HepG2 (cell line): Measurements from ENCODE around the gene ITGB5. TPM values are rescaled to one million over a fixed set of nuclear protein-coding genes. Genes with fewer than 3 reads are reported as not detected.

Experiments used
- ARID4A ChIP-seq: sonication (generic); formaldehyde crosslinking; IDR thresholded peaks from 2 replicates; pipeline ENCODE4 v1.5.0; 2020; ENCODE audit warnings: mild to moderate bottlenecking, missing genetic modification reagents, borderline replicate concordance
- BATF2 ChIP-seq: sonication (generic); formaldehyde crosslinking; IDR thresholded peaks from 2 replicates; pipeline ENCODE4 v1.8.0; 2022; ENCODE audit warnings: mild to moderate bottlenecking, missing genetic modification reagents, moderate library complexity
- CCDC6 ChIP-seq: sonication (generic); formaldehyde crosslinking; IDR thresholded peaks from 2 replicates; pipeline ENCODE4 v1.8.1; 2022; ENCODE audit warnings: mild to moderate bottlenecking, missing genetic modification reagents, moderate library complexity
- DR1 ChIP-seq: sonication (generic); formaldehyde crosslinking; IDR thresholded peaks from 2 replicates; pipeline ENCODE4 v1.8.0; 2021; ENCODE audit warnings: mild to moderate bottlenecking, missing genetic modification reagents, inconsistent platforms
- FOXP4 ChIP-seq: sonication (generic); formaldehyde crosslinking; IDR thresholded peaks from 2 replicates; pipeline ENCODE4 v1.4.0; 2020; ENCODE audit warnings: missing genetic modification reagents
- MAX ChIP-seq: IDR thresholded peaks from 2 replicates; pipeline ENCODE4 v1.6.1; 2012; ENCODE audit warnings: inconsistent platforms
- MEF2D ChIP-seq: sonication (generic); formaldehyde crosslinking; IDR thresholded peaks from 2 replicates; pipeline ENCODE4 v1.5.1; 2020; ENCODE audit warnings: mild to moderate bottlenecking, missing genetic modification reagents
- PHF20 ChIP-seq: sonication (generic); formaldehyde crosslinking; IDR thresholded peaks from 2 replicates; pipeline ENCODE4 v1.5.0; 2020; ENCODE audit warnings: mild to moderate bottlenecking, missing genetic modification reagents
- PHF21A ChIP-seq: sonication (generic); formaldehyde crosslinking; IDR thresholded peaks from 2 replicates; pipeline ENCODE4 v1.5.0; 2020; ENCODE audit warnings: mild to moderate bottlenecking, missing genetic modification reagents
- SP5 ChIP-seq: IDR thresholded peaks from 2 replicates; pipeline ENCODE4 v1.6.1; 2016; ENCODE audit warnings: low read depth, borderline replicate concordance
- TOE1 ChIP-seq: sonication (generic); formaldehyde crosslinking; IDR thresholded peaks from 2 replicates; pipeline ENCODE4 v1.4.0; 2020; ENCODE audit warnings: mild to moderate bottlenecking, missing genetic modification reagents
- XRCC5 ChIP-seq: fragments of 200-400 bp; formaldehyde crosslinking; optimal IDR thresholded peaks from 2 replicates; pipeline ENCODE3; 2017; ENCODE audit warnings: mild to moderate bottlenecking, low read length
- ZFP36L2 ChIP-seq: sonication (generic); formaldehyde crosslinking; IDR thresholded peaks from 2 replicates; pipeline ENCODE4 v1.4.0; 2020; ENCODE audit warnings: missing genetic modification reagents
- ZNF367 ChIP-seq: sonication (generic); formaldehyde crosslinking; IDR thresholded peaks from 2 replicates; pipeline ENCODE4 v1.4.0; 2020; ENCODE audit warnings: missing genetic modification reagents, borderline replicate concordance
- ZNF746 ChIP-seq: sonication (generic); formaldehyde crosslinking; IDR thresholded peaks from 2 replicates; pipeline ENCODE4 v1.8.0; 2022; ENCODE audit warnings: mild to moderate bottlenecking, missing genetic modification reagents
- ZNF891 ChIP-seq: sonication (generic); formaldehyde crosslinking; IDR thresholded peaks from 2 replicates; pipeline ENCODE4 v1.5.0; 2020; ENCODE audit warnings: mild to moderate bottlenecking, missing genetic modification reagents
- polyA plus RNA-seq, 8 experiments: library from polyadenylated mRNA; depleted of rRNA in 3 of 8; stranded (reverse) in 7 of 8; unstranded in 1 of 8; fragments of >200 nt; fragmentation: Illumina TruSeq in 4 of 8; extraction: Trizol in 4 of 8; gene quantifications; 2 replicates each; pipeline versions ENCODE4 v1.2.1 to v1.2.3, GENCODE V29; 2011 to 2016; ENCODE audit warnings: low read depth in 4 of 8, missing spikeins in 1 of 8, mixed read lengths in 1 of 8; ENCODE audit not compliant: insufficient read depth in 1 of 8
- total RNA-seq, 5 experiments: library from RNA; depleted of rRNA; stranded (reverse); fragments of >200 nt; fragmentation: Illumina TruSeq; extraction: Trizol; gene quantifications; 2 replicates each; pipeline ENCODE4 v1.2.3, GENCODE V29; 2016; ENCODE audit warnings: low read depth in 1 of 5
- TF ChIP-seq, protein P1 (sequence below): sonication (generic); formaldehyde crosslinking; IDR thresholded peaks from 2 replicates; pipeline ENCODE4 v1.4.0; 2020; ENCODE audit warnings: missing genetic modification reagents
- TF ChIP-seq, protein P2 (sequence below): sonication (generic); formaldehyde crosslinking; IDR thresholded peaks from 2 replicates; pipeline ENCODE4 v1.5.0; 2020; ENCODE audit warnings: mild to moderate bottlenecking, missing genetic modification reagents

ITGB5 gene
- total and polyA plus RNA-seq, 2 of the 13 experiments (the other 11 are each of a cell fraction or from before 2014, with no cell fraction given) = 74.1 to 343 TPM

GRCh38 chr3:124887177-124887931 lies at the start of gene ITGB5 (continued):
- TF ChIP-seq ARID4A = peak; percentile 56
- TF ChIP-seq ZNF367 (CRISPR knock-in tag) = no peak
- TF ChIP-seq SP5 (CRISPR knock-in tag) = peak; percentile 81
- peak; percentile 29; the same call in 1 of the 2 replicates for TF ChIP-seq ZNF746 (CRISPR knock-in tag)
- TF ChIP-seq, protein P1, sequence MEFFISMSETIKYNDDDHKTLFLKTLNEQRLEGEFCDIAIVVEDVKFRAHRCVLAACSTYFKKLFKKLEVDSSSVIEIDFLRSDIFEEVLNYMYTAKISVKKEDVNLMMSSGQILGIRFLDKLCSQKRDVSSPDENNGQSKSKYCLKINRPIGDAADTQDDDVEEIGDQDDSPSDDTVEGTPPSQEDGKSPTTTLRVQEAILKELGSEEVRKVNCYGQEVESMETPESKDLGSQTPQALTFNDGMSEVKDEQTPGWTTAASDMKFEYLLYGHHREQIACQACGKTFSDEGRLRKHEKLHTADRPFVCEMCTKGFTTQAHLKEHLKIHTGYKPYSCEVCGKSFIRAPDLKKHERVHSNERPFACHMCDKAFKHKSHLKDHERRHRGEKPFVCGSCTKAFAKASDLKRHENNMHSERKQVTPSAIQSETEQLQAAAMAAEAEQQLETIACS (CRISPR knock-in tag) = peak; percentile 53
- TF ChIP-seq, protein P2, sequence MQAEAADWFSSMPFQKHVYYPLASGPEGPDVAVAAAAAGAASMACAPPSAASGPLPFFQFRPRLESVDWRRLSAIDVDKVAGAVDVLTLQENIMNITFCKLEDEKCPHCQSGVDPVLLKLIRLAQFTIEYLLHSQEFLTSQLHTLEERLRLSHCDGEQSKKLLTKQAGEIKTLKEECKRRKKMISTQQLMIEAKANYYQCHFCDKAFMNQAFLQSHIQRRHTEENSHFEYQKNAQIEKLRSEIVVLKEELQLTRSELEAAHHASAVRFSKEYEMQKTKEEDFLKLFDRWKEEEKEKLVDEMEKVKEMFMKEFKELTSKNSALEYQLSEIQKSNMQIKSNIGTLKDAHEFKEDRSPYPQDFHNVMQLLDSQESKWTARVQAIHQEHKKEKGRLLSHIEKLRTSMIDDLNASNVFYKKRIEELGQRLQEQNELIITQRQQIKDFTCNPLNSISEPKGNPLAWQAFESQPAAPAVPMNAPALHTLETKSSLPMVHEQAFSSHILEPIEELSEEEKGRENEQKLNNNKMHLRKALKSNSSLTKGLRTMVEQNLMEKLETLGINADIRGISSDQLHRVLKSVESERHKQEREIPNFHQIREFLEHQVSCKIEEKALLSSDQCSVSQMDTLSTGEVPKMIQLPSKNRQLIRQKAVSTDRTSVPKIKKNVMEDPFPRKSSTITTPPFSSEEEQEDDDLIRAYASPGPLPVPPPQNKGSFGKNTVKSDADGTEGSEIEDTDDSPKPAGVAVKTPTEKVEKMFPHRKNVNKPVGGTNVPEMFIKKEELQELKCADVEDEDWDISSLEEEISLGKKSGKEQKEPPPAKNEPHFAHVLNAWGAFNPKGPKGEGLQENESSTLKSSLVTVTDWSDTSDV (CRISPR knock-in tag) = 0 out of 2 replicates have a peak, but pooled peaks have one; percentile 62
- TF ChIP-seq PHF20 = peak; percentile 56
- TF ChIP-seq ZNF891 (CRISPR knock-in tag) = peak; percentile 67; the same call in 1 of the 2 replicates
- TF ChIP-seq MEF2D (CRISPR knock-in tag) = no peak
- TF ChIP-seq ZFP36L2 (CRISPR knock-in tag) = no peak
- TF ChIP-seq XRCC5 = peak; percentile 69
- TF ChIP-seq FOXP4 (CRISPR knock-in tag) = peak; percentile 38; the same call in 1 of the 2 replicates
- TF ChIP-seq BATF2 (CRISPR knock-in tag) = 0 out of 2 replicates have a peak, but pooled peaks have one; percentile 57
- TF ChIP-seq TOE1 (CRISPR knock-in tag) = no peak
- TF ChIP-seq DR1 (CRISPR knock-in tag) = peak; percentile 41; the same call in 1 of the 2 replicates
- TF ChIP-seq CCDC6 (CRISPR knock-in tag) = peak; percentile 33
- TF ChIP-seq MAX = peak; percentile 64
- peak; percentile 77 for TF ChIP-seq PHF21A (CRISPR knock-in tag)
